Superior temporal gyrus (tissue), 1 donor: ENCODE measurements around the gene IGFALS.
"Not testable (repeated sequence)": the region's sequence is repeated elsewhere in the genome, so short reads cannot be mapped to it uniquely, and the experiment has no call there.

Source experiments
- DNase-seq: peaks from one replicate; pipeline ENCODE4 v3.0.0-alpha.2; 2016; ENCODE audit errors: extremely low spot score

The IGFALS gene

DNA sequence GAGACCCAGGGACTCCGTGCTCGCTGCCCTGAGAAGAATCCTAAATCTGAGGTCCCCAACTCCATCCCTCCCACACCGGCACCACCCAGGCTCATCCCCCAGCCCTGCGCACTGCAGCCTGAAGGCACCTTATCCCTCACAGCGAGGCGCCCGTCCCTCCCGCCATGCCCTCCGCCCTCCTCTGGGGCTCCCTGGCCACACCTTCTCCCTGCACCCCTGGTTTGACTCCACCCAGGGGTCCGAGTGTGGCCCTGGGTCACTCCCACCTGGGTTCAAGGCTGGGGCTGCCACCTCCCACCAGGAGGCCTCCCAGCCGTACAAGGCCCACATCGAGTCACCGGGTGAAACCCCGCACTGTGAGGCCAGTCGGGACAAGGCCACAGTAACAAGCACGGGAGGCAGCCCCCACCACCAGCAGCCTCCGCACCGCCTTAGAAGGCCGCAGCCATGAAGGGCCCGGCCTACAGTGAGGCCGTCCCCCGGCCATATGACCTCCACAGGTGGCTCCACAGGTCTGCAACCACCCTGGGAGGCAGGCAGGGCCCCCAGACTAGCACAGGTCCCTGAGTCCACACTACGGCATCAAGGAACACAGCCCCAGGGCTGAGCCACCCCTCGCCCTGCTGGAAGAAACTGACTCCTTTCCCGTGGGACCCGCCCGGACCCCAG, 24.8 kb upstream of the IGFALS start:
- no peak for DNase-seq

DNA sequence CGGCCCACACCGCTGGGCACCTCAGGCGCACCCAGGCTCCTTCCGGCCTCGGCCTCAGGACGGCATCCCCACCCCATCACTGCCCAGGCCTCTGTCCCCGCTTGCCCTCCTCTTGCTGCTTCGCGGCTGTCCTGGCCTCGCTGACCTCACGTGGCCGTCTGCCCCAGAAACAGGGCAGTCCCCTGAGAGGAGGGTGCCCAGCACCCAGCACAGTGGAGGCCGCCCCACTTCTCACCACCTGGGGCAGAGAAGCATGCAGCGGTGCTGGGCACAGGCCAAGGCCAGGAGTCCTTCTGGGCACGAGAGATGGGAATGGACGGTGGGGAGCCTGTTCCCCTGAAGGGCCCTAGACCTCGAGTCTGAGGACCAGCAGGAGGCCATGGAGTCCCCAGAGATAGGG, 24.2 kb upstream of the IGFALS start:
- no peak for DNase-seq

DNA sequence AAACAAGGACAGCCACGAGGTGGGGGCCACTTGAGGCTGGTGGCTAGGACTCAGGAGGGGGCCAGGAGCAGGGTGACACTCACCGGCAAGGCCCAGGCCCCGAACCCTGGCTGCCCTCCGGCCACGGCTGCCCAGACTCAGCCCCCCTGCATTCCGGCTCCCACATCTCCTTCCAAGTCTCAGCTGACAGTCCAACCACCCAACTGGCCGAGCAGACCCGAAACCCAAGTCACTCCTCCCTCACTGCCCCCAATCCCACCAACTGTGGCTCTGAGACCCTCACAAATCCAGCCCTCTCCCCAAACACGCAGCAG, 23.7 kb upstream of the IGFALS start:
- DNase-seq: no peak

DNA sequence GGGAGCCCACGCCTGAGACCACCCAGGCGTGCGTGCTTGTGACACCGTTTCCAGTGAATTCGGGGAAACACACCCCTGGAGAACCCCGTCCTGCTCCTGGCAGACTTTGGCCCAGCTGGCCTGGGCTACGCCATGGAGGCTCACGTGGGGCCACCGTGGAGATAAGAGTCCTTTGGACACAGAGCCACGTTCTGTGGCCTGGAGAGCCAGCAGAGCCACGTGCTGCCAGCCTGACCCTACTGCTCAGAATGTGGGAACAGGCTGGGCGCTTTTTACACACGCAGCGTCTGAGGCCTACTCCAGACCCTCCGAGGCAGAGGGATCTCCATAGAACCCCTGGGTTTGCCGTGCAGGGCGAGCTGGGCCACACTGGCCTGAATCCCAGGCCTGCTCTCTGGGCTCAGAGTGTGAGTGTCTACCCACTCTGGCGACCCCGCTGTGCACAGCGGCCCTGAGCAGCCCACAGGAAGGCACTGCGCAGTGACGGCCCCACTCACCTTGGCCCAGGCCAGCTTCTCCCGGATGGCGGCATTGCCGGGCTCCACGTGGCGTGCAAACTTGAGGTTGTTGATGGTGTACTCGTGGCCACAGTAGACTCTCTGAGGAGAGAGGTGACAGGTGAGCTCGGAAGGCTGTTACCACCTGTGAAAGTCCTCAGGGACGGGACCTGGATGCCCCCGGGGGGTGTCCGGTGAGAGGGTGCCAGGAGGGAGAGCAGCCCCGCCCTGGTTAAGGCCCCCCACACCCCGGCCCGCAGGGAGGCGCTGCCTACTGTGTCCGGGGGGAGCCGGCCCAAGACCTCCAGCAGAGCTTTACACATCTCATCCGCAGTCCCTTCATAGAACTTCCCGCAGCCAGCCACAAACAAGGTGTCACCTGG, 23.1 kb upstream of the IGFALS start:
- DNase-seq: no peak

DNA sequence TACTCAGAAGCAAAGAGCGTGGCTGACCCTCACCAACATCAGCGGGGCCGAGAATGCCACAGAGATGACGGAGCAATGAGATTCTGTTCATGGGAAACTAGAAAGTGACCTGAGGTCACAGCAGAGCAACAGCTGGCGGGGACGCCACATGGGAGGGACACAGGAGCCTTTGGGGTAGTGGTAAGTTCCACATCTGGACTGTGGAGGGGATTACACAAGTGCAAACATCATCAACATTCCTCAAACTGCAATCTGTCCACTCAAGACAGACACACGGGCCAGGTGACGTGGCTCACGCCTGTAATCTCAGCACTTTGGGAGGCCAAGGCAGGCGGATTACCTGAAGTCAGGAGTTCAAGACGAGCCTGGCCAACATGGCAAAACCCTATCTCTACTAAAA, 22.0 kb upstream of the IGFALS start:
- DNase-seq: no peak

DNA sequence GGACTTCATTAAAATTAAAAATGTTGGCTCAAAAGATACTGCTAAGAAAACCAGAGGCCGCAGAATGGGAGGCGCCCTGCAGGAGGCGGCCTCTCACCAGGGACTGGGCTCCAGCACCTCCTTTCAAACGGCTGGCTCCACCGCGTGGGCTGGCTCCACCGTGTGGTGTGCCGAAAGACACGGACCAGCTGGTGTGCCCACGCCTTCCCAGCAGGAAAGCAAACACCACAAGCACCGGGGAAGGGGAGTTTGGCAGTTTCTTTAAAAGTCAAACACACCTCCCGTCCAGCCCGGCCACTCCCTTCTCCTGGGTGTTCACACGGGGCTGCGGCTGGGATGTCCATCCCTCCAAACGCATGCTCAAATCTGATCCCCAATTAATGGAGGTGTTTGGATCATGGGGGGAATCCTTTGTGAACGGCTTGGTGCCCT, 19.2 kb upstream of the IGFALS start:
- DNase-seq: peak; percentile 38

DNA sequence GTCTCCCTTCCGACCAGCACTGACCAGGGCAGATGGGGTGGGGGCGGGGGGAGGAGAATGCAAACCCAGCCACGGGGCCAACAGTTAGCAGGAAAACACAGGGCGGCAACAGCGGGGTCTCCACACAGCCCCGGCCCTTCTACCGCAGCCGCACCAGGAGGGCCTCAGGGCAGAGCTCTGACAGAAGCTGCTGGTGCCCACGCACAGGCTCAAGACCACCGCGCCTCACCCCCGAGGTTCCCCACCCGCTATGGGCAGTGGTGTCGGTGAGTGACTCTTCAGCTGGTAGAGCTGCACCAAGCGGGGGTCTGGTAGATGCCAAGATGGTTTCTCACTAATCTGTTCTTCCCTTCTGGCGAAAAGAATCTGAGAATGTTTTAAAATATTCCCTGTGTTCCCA, 17.0 kb upstream of the IGFALS start:
- no peak for DNase-seq

DNA sequence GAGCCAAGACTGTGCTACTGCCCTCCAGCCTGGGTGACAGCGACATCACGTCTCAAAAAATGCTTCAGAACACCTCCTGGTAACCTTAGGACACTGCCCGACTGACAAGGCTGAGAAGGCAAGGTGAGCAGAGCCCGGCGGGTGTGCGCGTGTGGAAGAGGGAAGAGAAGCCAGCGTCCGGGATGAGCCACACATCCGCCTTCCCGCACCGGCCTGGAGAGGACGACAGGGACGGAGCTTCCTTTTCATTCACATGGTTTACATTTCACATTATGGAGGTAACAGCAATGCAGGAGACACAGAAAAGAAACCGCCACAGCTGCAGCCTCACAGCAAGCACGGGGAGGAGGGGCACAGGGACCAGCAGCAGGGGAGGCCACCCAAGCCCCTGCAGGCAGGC, 16.6 kb upstream of the IGFALS start:
- DNase-seq: no peak

DNA sequence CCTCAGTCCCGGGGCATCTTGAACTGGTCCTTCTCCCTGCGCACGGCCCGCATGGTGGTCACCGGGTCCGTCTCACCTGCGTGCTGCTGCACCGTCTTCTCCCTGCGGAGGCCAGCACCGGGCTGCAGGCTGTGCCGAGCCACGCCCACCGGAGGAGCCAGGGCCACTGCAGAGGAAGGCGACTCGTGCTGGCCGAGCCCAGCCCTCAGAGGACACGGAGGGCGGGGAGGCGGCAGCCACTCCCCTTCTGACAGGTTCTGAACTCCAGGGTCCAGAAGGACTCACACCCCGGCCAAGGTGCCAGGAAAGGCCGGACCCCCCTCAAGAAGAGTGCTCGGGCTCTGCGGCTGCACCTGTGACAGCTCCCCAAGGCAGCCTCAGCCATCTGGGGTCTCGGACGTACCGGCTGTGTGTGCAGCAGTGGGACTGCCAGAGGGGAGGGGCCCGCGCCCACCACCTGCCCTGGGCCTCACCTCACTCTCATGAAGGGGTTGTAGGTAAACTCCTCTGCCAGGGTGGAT, 15.8 kb upstream of the IGFALS start:
- DNase-seq: no peak

DNA sequence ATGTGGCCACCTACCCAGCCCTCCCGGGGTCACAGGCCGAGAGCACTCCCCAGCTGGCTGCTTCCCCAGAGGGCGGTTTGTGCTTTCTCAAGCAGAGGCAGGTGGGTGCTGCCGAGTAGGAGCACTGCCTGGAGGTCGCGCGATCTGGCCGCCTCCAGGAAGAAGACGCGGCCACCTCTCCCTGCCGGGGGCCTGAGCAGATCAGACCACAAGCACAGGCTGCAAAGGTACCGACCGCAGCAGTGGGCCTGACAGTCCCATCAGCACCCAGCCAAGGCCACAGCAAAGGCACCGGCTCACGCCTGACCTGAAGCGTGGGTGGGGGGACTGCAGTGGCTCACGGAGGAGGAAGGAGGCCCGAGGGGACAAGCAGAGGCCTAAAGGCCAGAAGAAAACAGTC, 15.2 kb upstream of the IGFALS start:
- DNase-seq: no peak

DNA sequence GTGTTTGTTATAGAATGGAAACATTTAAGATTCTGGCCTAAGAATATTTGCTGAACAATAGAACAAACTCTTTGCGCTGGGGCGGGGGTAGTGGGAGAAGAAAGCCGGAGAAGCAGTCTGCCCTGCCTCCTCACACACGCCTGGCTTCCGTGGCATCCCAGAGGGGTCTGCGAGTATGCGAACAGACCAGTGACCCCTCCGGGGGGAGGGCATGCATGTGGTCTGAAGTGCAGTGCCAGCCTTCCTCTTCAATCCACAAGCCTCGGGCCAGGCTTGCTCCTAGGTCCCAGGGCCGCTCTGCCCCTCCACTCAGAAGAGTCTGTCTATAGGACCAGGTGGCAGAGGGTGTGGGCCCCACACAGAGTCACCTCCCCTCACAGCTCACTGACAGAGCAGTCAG, 14.1 kb upstream of the IGFALS start:
- DNase-seq: no peak

DNA sequence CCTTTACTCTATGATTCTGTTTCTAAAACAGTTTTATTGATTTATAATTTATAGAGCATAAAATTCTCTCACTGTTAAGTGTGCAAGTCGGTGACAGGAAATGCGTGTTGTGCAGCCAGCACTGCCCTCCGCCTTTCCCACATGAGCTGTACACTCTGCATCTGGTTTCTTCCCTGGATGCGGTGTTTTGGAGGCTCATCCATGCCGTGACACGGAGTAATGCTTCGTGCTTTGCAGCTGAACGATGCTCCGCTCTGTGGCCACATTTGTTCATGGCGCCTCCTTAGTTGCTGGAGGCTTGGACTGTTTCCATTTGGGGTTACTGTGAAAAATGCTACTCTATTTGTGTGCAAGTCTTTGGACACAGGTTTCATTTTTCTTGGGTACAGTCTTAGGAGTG, 7.2 kb upstream of the IGFALS start:
- no peak for DNase-seq

DNA sequence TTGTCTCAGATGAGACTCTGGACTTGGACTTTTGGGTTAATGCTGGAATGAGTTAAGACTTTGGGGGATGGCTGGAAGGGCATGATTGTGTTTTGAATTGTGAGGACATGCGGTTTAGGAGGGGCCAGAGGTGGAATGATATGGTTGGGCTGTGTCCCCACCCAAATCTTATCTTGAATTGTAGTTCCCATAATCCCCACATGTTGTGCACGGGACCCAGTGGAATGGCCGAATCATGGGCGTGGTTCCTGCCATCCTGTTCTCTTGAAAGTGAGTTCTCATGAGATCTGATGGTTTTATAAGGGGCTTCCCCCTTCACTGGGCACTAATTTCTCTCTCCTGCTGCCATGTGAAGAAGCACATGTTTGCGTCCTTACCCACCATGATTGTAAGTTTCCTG, 5.8 kb upstream of the IGFALS start:
- DNase-seq: not testable (repeated sequence)

DNA sequence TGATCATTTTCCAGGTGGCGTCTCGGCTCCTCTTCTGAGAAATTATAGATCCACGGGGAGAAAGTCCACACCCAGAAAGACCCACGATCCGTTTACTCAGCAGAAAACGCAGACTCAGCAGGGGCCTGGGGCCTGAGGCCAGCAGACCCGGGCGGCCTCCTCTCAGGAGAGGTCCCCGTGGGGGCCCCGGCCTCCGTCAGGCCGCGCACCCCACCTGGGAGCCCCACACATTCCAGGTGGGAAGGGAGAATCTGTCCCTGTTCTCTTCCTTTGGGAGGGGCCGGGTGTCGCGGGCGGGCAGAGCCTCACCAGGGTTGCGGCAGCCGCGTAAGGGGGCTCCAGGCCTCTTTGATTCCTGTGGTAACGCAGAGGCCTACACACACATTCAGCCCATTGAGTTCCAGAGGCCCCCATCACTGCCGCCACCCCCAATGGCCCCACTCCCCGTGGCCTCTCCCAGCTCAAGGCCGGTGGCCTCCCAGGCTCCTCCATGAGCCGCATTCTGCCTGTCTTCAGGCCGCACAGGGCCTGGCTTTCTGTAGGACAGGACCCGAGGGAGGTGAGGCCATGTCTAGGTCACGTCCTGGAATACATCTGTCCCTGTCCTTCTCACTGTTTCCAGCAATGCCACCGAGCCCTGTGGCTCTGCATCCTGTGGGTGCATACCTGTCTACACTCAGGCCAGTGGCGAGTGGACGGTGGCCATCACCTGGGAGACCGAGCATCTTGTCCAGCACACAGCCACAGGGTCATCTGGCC, 1.6 kb upstream of the IGFALS start:
- DNase-seq: no peak

DNA sequence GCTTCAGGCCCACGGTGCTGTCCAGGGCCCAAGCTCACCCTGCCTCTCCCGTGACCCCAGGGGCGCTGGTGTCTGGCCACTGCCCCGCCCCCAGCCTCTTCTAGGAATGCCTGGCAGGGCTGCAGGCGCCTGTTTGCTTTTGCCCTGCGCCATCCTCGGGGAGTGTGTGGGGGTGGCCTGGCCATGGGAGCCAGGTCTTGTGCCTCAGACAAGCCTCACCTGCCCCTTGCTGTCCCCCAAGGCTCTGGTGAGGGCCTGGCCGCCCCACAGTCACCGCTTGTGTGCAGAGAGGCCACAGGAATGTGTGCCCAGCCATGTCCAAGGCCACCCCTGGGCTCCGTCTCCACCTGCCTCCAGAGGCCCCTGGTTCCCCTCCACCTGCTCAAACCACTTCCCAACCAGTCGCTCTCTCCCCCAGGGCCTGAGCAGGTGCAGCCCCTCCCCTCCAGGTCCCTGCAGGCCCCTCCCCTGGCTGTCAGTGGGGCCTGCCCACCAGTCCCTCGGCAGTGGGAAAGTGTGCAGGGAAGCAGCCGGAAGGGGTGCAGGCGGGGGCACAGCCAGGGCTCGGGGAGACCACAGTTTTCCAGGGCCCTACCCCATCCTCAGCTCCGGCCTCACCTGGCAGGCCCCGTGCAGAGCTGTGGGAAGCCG, 841 bp upstream of the IGFALS start:
- DNase-seq: no peak

DNA sequence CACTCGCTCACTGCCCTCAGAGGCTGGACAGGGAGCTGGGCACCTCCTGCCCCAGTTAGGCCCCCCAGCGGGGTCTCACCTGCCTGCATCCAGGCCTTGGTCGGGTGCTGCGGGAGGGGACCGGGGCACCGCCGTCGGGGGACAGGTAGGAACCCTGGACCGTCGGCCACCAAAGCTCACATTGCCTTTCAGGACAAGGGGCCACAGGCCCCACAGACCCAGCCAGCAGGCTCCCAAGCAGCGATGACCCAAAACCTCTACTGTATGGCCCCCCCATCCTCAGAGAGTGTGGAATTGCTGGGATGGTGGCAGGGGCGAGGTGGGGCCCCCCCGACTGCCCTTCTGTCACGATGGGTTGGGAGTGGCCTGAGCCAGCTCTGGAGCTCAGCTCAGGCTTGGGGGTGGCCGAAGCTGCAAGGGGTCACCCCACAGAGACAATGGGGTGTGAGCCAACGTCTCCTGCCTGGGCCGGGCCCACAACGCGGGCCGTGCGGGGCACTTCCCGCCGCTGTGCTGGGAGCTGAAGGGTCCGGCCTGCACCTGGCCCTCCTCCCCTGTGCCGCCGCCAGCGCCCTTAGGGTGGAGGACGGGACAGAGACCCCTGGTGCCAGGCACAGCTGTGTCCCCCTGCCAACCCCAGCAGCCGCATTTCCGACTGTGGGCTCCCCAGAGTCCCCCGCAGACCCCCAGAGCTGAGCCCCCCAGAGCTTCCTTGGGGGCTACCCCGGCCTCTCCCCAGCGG, 498 bp downstream of the IGFALS start:
- no peak for DNase-seq

DNA sequence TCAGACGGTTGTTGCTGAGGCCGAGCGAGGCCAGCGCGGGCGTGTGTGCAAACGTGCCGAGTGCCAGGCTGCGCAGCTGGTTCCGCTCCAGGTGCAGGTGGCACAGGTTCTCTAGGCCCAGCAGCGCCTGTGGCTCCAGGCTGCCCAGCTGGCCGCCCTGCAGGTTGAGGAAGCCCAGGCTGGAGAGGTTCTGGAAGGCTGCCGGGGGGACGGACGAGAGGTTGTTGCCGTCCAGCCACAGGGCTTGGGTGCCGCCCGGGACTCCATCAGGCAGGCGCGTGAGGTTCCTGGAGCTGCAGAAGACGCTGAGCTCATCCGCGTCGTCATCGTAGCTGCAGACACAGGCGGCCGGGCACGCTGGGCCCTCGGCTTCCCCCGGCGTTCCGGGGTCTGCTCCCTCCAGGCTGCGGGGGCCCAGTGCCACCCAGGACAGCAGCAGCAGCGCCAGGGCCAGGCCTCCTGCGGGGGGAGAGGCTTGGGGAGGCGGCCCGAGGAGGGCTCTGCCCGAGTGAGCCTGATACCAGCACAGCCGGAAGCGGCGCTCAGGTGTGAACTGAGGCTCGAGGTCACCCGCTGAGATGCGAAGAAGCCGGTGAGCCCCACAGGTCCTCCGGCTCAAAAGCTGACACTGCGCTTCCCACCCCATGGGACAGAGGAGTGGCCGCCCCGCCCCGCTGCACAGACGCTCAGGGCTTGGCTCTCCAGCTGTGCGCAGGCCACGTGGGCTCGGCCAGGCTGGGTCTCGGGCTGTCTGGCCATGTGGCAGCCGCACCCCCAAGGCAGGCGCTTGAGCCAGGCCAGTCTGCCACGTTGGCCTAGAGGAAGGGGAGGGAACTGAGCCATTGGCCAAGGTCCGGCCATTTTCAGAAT, 1.3 kb downstream of the IGFALS start:
- no peak for DNase-seq

DNA sequence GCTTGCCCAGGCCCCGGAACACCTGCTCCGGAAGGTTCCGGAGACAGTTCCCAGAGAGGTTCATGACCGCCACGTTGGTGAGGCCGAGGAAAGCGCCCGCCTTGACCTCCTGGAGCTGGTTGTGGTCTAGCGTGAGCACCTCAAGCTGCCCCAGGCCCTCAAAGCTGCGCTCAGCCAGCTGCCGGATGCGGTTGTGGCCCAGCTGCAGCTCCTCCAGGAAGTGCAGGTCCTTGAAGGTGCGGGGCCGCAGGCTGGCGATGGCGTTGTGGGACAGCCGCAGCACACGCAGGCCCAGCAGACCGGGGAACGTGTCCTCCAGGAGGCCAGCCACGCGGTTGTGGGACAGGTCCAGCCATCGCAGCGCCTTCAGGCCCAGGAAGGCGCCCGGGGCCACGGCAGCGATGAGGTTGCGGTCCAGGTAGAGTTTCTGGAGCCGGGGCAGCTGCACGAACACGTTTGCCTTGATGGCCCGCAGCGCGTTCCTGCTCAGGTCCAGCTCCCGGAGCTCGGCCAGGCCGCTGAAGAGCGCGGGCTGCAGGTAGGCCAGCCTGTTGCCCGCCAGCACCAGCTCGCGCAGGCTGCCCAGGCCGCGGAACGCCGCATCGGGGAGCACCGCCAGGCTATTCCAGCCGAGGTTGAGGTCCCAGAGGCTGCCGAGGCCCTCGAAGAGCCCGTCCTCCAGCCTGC, 2.1 kb downstream of the IGFALS start:
- no peak for DNase-seq

DNA sequence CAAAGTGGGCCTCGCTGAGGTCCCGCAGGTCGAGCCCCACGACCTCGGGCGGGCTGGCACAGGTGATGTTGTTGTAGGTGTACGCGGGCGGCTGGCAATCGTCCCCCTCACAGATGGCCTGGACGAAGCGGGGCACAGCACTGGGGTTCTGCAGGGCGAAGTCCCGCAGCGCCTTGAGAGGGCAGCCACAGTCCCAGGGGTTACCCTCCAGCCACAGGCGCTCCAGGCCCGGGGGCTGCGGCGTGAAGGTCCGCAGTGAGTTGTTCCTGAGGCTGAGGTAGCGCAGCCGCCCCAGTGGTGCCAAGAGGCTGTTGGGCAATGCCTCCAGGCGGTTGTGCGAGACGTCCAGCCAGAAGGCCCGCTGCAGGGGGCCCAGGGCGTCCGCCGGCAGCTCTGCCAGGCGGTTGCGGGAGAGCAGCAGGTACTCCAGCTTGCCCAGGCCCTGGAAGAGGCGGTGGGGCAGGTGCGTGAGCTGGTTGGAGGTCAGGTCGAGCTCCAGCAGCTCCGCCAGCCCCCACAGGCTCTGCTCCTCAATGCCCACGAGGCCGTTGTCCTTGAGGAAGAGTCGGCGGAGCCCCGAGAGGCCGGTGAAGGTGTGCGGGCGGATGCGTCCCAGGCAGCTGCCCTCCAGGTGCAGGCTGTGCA, 2.8 kb downstream of the IGFALS start:
- no peak for DNase-seq
